PC-3 (cell line): ENCODE data around the gene SMOC2.

Source experiments
- CTCF ChIP-seq: fragments of 300-600 bp; sonication (generic); conservative IDR thresholded peaks from 2 replicates; pipeline ENCODE4 v1.5.1; 2017; ENCODE audit warnings: antibody characterized with exemption, low read depth, mild to moderate bottlenecking, low read length
- EZH2 ChIP-seq: fragments of 300-600 bp; sonication (generic); IDR thresholded peaks from one replicate; pipeline ENCODE4 v1.6.1; 2017; ENCODE audit warnings: antibody characterized with exemption, mild to moderate bottlenecking, low read length; ENCODE audit not compliant: unreplicated experiment
- EZH2phosphoT487 ChIP-seq: fragments of 300-600 bp; sonication (generic); IDR thresholded peaks from 2 replicates; pipeline ENCODE4 v1.6.1; 2018; ENCODE audit warnings: mild to moderate bottlenecking, antibody characterized with exemption, low read length, borderline replicate concordance

GRCh38 chr6:168636147-168637004 is 195.4 kb downstream of the SMOC2 start:
- TF ChIP-seq CTCF (no peak), EZH2phosphoT487 (no peak), EZH2 (no peak)
